ENCODE data around the gene ERN2.

GRCh38 chr16:23702951-23703350 is 10.1 kb downstream of the ERN2 start:
- TF ChIP-seq BHLHE40 (IDR thresholded peaks at IDR 0.05; ENCODE audit: borderline replicate concordance): no peak
- TF ChIP-seq FOXM1 (IDR thresholded peaks at IDR 0.05; ENCODE audit: borderline replicate concordance): no peak
- no peak for TF ChIP-seq CTBP1 (IDR thresholded peaks at IDR 0.05; ENCODE audit: borderline replicate concordance)
- TF ChIP-seq SP1 (IDR thresholded peaks at IDR 0.05): no peak
- no peak for TF ChIP-seq HDGF (IDR thresholded peaks at IDR 0.05; ENCODE audit: borderline replicate concordance)
- no peak for TF ChIP-seq LEF1 (IDR thresholded peaks at IDR 0.05; ENCODE audit: borderline replicate concordance)
- TF ChIP-seq FOXA1 (IDR thresholded peaks at IDR 0.05): no peak
- TF ChIP-seq TARDBP (IDR thresholded peaks at IDR 0.05): no peak
- no peak for TF ChIP-seq NFRKB (IDR thresholded peaks at IDR 0.05)
- TF ChIP-seq, protein P1, sequence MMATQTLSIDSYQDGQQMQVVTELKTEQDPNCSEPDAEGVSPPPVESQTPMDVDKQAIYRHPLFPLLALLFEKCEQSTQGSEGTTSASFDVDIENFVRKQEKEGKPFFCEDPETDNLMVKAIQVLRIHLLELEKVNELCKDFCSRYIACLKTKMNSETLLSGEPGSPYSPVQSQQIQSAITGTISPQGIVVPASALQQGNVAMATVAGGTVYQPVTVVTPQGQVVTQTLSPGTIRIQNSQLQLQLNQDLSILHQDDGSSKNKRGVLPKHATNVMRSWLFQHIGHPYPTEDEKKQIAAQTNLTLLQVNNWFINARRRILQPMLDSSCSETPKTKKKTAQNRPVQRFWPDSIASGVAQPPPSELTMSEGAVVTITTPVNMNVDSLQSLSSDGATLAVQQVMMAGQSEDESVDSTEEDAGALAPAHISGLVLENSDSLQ (IDR thresholded peaks at IDR 0.05): no peak
- TF ChIP-seq ZNF384 (IDR thresholded peaks at IDR 0.05): no peak
- TF ChIP-seq ARNT (IDR thresholded peaks at IDR 0.05): no peak
- TF ChIP-seq L3MBTL2 (conservative IDR thresholded peaks at IDR 0.05): no peak
- no peak for TF ChIP-seq FOXK2 (IDR thresholded peaks at IDR 0.05)

All from HEK293T (cell line).